Endometrium (tissue), 2 donors: ENCODE measurements around the gene RGS7.
"Not testable (repeated sequence)": the region's sequence is repeated elsewhere in the genome, so short reads cannot be mapped to it uniquely, and the experiment has no call there.

ENCODE experiments used
- FAIRE-seq: peaks from 2 replicates; lab custom pipeline; 2012; peaks lifted over from hg19 to GRCh38; lab: Jason Lieb, UNC
- donor health status: control.
- donor health status: control.

RGS7 gene

GRCh38 chr1:240772131-240772530 is 584.9 kb downstream of the RGS7 start:
- no peak for FAIRE-seq

GRCh38 chr1:240771450-240771849 is 585.6 kb downstream of the RGS7 start:
- FAIRE-seq = no peak

DNA sequence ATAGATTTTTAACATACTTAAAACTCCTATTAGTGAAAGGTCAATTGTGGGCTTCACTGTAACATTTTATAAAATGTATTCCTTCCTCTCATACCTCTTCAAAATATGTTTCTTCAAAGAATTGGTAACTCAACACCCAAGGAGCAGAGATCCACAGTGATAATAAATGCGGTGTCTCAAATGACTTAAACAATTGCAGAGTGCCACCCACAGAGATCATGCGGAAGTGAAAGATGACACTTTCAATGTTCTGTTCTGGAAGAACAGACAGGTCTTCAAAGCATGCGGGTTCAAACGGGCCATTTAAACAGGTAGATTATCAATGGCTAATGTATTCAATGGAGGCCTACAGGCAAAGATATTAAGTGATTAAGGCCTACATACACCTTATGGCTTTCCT is 588.0 kb downstream of the RGS7 start:
- no peak for FAIRE-seq

- no peak for FAIRE-seq
Observed at GRCh38 chr1:240766831-240767230, 590.2 kb downstream of the RGS7 start.

- FAIRE-seq = no peak
Observed at GRCh38 chr1:240765732-240766363, 591.2 kb downstream of the RGS7 start.

DNA sequence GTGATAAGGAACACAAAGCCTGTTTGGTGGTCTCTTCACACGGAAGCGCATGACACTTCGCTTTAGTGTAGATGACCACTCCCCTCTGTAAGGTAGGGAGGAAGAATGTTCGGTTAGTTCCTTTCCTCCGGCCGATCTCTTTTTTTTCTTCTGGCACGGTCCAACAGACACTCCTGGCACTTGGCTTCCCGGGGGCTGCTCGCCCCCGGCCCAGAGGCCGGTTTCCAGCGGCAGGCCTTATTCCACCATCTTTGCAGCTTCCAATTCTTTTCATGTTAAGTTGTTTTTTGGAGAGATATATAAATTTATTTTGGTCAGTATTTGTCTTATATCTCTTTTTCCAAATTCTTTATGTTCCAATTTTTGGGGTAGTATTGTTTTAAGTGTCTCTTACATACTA is 593.2 kb downstream of the RGS7 start:
- FAIRE-seq = no peak

GRCh38 chr1:240763095-240763494 is 593.9 kb downstream of the RGS7 start:
- not testable (repeated sequence) for FAIRE-seq

DNA sequence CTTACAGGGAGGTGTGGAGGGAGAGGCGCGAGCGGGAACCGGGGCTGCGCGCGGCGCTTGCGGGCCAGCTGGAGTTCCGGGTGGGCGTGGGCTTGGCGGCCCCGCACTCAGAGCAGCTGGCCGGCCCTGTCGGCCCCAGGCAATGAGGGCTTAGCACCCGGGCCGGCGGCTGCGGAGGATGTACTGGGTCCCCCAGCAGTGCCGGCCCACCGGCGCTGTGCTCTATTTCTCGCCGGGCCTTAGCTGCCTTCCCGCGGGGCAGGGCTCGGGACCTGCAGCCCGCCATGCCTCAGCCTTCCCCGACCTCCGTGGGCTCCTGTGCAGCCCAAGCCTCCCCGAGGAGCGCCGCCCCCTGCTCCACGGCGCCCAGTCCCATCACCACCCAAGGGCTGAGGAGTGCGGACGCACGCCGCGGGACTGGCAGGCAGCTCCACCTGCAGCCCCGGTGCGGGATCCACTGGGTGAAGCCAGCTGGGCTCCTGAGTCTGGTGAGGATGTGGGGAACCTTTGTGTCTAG is 594.5 kb downstream of the RGS7 start:
- not testable (repeated sequence) for FAIRE-seq

DNA sequence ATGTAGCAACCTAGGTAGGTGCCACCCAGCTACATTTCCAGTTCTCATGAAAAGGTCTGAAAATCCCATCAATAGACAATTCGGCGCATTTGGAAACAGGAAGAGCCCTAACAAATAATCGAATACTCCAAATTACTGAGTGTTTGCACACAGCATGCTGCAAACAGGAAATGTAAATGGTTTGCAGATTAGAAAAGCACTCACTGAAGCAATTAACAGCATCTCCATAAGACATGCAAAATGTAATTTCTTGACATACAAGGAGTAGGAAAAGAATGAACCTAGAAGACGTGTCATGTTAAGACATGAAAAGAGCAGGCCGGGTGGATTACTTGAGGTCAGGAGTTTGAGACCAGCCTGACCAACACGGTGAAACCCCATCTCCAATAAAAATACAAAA is 598.2 kb downstream of the RGS7 start:
- FAIRE-seq = not testable (repeated sequence)

- FAIRE-seq = no peak
Observed at GRCh38 chr1:240758296-240758695, 598.7 kb downstream of the RGS7 start.

GRCh38 chr1:240747907-240748306 is 609.1 kb downstream of the RGS7 start:
- FAIRE-seq = no peak

DNA sequence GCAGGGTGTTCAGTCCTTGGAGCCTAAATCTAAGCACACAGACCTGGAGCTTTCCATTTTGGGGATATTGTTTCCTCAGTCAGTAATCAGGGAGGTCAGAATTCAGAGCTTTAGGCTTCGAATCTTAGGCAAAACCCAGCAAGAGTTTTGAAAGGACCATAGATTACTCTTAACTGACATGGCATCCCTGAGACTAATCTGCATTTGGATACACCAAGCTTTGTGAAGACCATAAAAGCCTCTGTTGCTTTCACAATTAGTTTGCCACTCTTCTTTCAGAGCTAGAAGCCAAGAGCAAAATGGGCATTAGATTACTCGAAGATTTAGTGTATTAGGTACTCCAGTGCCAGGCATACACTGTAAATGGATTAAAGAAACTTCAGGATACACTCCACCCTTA is 613.3 kb downstream of the RGS7 start:
- FAIRE-seq = no peak

DNA sequence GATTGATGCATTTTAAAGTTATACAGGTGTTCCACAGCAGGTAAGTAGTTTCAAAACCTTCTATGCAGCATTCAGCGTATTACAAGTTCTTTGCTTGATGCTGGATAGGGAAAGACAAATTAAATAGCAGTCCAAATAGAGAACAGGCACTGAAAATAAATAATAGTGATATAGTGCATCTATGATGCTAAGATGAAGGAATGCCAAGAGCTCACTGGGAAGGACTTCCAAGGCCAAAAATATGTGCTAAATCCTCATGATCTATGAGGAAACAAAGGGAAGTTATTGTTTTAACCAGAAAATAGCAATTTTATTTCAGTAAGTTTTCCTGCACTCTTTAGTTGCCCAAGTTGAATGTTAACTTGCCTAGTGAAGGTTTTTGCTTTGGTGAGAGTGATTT is 617.3 kb downstream of the RGS7 start:
- no peak for FAIRE-seq

DNA sequence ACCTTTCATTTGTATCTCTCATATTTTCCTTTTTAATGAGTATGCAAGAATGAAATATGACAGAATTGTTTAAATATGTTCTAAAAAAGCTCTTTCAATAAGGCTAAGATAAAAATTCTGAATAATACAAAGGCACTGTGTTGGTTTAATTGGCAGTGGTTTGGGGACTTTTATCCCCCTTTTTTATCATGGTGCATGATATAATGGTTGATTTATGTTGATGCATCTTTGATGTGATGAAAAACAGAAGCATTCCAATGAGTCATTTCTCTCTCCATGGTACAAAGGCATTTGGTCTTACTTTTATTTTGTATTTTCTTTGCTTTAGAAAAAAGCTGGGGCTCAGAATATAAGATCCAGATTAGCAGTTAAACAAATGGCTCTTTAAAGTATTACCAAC is 617.9 kb downstream of the RGS7 start:
- FAIRE-seq = no peak

DNA sequence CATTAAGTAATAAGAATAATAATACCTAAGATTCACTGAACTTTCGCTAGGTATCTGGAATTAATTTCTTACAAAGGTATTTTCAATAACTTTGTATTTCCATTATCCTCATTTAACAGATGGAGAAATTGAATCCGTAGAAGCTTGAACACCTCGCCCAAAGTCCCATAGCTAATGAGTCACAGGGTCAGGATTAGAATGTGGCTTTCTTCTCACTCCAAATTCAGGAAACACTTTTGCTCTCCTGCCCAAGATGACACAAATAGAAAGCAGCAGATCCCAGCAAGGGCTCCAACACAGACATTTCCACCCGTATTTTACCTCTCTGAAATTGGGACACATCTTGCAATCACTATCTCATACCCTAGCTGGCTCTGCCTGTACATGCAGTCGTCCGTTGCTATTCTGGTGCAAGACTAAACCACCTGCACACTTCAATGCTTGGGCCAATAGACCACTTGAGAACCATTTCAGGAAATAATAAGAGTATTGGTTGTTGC is 619.2 kb downstream of the RGS7 start:
- FAIRE-seq = no peak

GRCh38 chr1:240737298-240737697 is 619.7 kb downstream of the RGS7 start:
- no peak for FAIRE-seq

DNA sequence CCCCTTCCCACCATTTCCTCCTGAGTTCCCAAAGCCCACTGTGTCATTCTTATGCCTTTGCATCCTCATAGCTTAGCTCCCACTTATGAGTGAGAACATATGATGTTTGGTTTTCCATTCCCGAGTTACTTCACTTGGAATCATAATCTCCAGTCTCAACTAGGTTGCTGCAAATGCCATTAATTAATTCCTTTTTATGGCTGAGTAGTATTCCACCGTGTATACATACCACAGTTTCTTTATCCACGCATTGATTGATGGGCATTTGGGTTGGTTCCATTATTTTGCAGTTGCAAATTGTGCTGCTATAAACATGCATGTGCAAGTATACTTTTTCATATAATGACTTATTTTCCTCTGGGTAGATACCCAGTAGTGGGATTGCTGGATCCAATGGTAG is 622.3 kb downstream of the RGS7 start:
- not testable (repeated sequence) for FAIRE-seq

DNA sequence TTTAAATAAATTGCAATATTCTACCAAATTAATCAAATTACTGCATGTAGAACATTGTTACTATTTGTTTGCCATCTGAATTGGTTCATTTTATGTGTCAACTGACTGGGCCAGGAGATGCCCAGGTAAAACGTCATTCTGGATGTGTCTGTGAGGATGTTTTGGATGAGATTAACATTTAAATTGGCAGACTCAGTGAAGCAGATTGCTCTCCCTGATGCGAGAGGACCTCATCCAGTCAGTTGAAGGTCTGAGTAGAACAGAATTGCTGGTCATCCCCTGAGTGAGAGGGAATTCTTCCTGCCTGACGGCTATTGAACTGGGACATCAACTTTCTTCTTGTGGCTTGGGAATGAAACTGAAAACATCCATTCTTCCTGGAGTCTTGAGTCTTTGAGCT is 623.0 kb downstream of the RGS7 start:
- FAIRE-seq = no peak

DNA sequence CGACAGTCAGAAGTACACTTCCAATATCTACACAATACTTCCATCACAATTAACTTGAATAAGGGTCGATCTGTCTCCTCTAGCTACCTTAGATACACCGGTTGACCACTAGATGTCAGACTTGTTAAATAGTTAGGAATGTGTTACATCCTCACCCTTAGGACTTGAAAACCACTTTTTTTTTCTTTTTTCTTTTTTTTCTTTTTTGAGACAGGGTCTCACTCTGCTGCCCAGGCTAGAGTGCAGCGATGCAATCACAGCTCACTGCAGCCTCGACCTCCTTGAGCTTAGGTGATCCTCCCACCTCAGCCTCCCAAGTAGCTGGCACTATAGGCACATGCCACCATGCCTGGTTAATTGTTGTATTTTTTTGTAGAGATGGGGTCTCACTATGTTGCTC is 624.6 kb downstream of the RGS7 start:
- FAIRE-seq = peak; percentile 84
